HL-60 (cell line): ENCODE measurements around the gene PPFIBP2.

Source experiments
- CTCF ChIP-seq: IDR thresholded peaks from one replicate; pipeline ENCODE4 v1.5.1; 2011; ENCODE audit warnings: low read length, control low read depth, inconsistent platforms; ENCODE audit not compliant: insufficient read depth
- POLR2AphosphoS5 ChIP-seq: IDR thresholded peaks from 2 replicates; pipeline ENCODE4 v1.6.1; 2012; ENCODE audit warnings: low read depth

- TF ChIP-seq CTCF (no peak), POLR2AphosphoS5 (no peak)
Observed at GRCh38 chr11:7523416-7524210, 9.8 kb downstream of the PPFIBP2 start.
